Liver (tissue), 3 donors: ENCODE data around the gene ANAPC5.

Experiments
- CTCF ChIP-seq: fragments of 150-350 bp; IDR thresholded peaks from 2 replicates; pipeline ENCODE4 v1.5.1; 2017; ENCODE audit warnings: improper control_type of control experiment, low read depth, low read length; ENCODE audit not compliant: missing input control
- EGR1 ChIP-seq, 2 donors: IDR thresholded peaks; 2 replicates each; pipeline ENCODE4 v1.6.1; 2016 to 2018; ENCODE audit warnings: antibody characterized with exemption in 2 of 2, low read depth in 2 of 2
- GABPA ChIP-seq, 2 donors: IDR thresholded peaks in 1 of 2; conservative IDR thresholded peaks in 1 of 2; 2 replicates each; pipeline ENCODE4 v1.6.1; 2016; ENCODE audit warnings: antibody characterized with exemption in 2 of 2, mild to moderate bottlenecking in 1 of 2, moderate library complexity in 1 of 2
- JUND ChIP-seq, 2 donors: IDR thresholded peaks; 2 replicates each; pipeline ENCODE4 v1.6.1; 2016; ENCODE audit warnings: antibody characterized with exemption in 2 of 2
- RAD21 ChIP-seq, 2 donors: IDR thresholded peaks; 2 replicates each; pipeline ENCODE4 v1.6.1; 2016; ENCODE audit warnings: antibody characterized with exemption in 2 of 2, mild to moderate bottlenecking in 2 of 2
- TAF1 ChIP-seq: conservative IDR thresholded peaks from 2 replicates; pipeline ENCODE4 v1.6.1; 2016; ENCODE audit warnings: antibody characterized with exemption, mild to moderate bottlenecking
- YY1 ChIP-seq: IDR thresholded peaks from 2 replicates; pipeline ENCODE4 v1.6.1; 2016; ENCODE audit warnings: antibody characterized with exemption, mild to moderate bottlenecking
- TF ChIP-seq, protein P1 (sequence below): IDR thresholded peaks from 2 replicates; pipeline ENCODE4 v1.6.1; 2016; ENCODE audit warnings: antibody characterized with exemption
- donor health status: healthy.
- donor health status: healthy.

- TF ChIP-seq YY1, result no peak
- TF ChIP-seq CTCF, result no peak
- TF ChIP-seq EGR1 (IDR thresholded peaks at IDR 0.05; ENCODE audit: low read depth in 2 of 2), result no peak
- TF ChIP-seq, protein P1, sequence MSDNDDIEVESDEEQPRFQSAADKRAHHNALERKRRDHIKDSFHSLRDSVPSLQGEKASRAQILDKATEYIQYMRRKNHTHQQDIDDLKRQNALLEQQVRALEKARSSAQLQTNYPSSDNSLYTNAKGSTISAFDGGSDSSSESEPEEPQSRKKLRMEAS, result no peak
- no peak for TF ChIP-seq TAF1
- TF ChIP-seq JUND (IDR thresholded peaks at IDR 0.05), result no peak
- no peak for TF ChIP-seq RAD21 (IDR thresholded peaks at IDR 0.05)
- TF ChIP-seq GABPA (IDR thresholded peaks at IDR 0.05 in 1 of 2, conservative IDR thresholded peaks at IDR 0.05 in 1 of 2), result no peak
These were observed 47.9 kb downstream of the ANAPC5 start for GRCh38 chr12:121304306-121304705.
